Mammary epithelial cell (primary cell): ENCODE results near the gene SCYGR3.

Experiments used
- CTCF ChIP-seq, 2 donors: IDR thresholded peaks in 1 of 2; conservative IDR thresholded peaks in 1 of 2; 2 replicates each; pipeline ENCODE4 v1.5.1; 2011 to 2012; ENCODE audit warnings: inconsistent platforms in 2 of 2, low read length in 2 of 2, mild to moderate bottlenecking in 2 of 2, control low read depth in 1 of 2, low read depth in 1 of 2; ENCODE audit not compliant: insufficient read depth in 1 of 2; ENCODE audit errors: extremely low read depth in 1 of 2
- EZH2 ChIP-seq: IDR thresholded peaks from 2 replicates; pipeline ENCODE4 v1.6.1; 2012; ENCODE audit warnings: low read length, inconsistent platforms, borderline replicate concordance

- no peak for TF ChIP-seq EZH2
- TF ChIP-seq CTCF (conservative IDR thresholded peaks at IDR 0.05 in 1 of 2, IDR thresholded peaks at IDR 0.05 in 1 of 2; ENCODE audit: extremely low read depth in 1 of 2, insufficient read depth in 1 of 2, low read depth in 1 of 2, low read length in 2 of 2), result no peak
Observed at GRCh38 chr2:227657199-227657845, 42.7 kb upstream of the SCYGR3 start.
